Psoas muscle (tissue), 8 donors: ENCODE measurements around the gene TRIM10. TPM values are rescaled to one million over a fixed set of nuclear protein-coding genes. Genes with fewer than 3 reads are reported as not detected.
A peak's percentile ranks its signal among the peaks of the same experiment; 100 is the strongest.
"Not testable (repeated sequence)": the region's sequence is repeated elsewhere in the genome, so short reads cannot be mapped to it uniquely, and the experiment has no call there.

ENCODE experiments used
- ATAC-seq, 4 donors: fragments of 200-7000 bp; cut with Tn5 transposase; one replicate each; pipeline ENCODE4 v1.9.1; 2020; ENCODE audit warnings: moderate library complexity in 3 of 4, mild to moderate bottlenecking in 2 of 4
- DNase-seq, 2 donors: peaks; one replicate each; pipeline ENCODE4 v3.0.0-alpha.2; 2020
- H3K27ac ChIP-seq: fragments of 200-600 bp; one replicate; pipeline ENCODE4 v1.8.0; 2022
- H3K27me3 ChIP-seq, 3 donors: fragments of 200-600 bp in 1 of 3; one replicate each; pipeline versions ENCODE4 v1.6.1 to v1.8.0; 2013 to 2022; ENCODE audit warnings: low read length in 2 of 3, mild to moderate bottlenecking in 2 of 3, moderate library complexity in 1 of 3; ENCODE audit not compliant: insufficient read depth in 3 of 3
- H3K36me3 ChIP-seq, 2 donors: fragments of 200-600 bp in 1 of 2; one replicate each; pipeline versions ENCODE4 v1.6.1 to v1.8.0; 2013 to 2022; ENCODE audit warnings: low read depth in 1 of 2, mild to moderate bottlenecking in 1 of 2, moderate library complexity in 1 of 2; ENCODE audit not compliant: insufficient read depth in 1 of 2
- H3K4me1 ChIP-seq: fragments of 200-600 bp; one replicate; pipeline ENCODE4 v1.8.0; 2022
- H3K4me3 ChIP-seq: fragments of 200-600 bp; one replicate; pipeline ENCODE4 v1.8.0; 2022; ENCODE audit warnings: mild to moderate bottlenecking
- H3K9me3 ChIP-seq: fragments of 200-600 bp; one replicate; pipeline ENCODE4 v1.8.0; 2022
- WGBS, 3 donors: extraction: QIAGEN DNeasy Blood & Tissue Kit; methylation state at CpG; one replicate each; pipeline versions ENCODE4 v1.1.6 to v1.1.7; 2013; 5-methylcytosine and 5-hydroxymethylcytosine counted together
- intact Hi-C, 2 donors: fragments of 100-400 bp; cut with DNase I; formaldehyde crosslinking; loops; one replicate each; pipeline versions ENCODE4 v1.11.0 to v1.14.2; 2022
- polyA plus RNA-seq, 3 donors: library from polyadenylated mRNA; stranded (reverse); fragments of 200-250 nt; gene quantifications; one replicate each; pipeline ENCODE4 v1.2.3, GENCODE V29; 2013
- total RNA-seq, 4 donors: library from RNA; stranded (reverse); fragmentation: NEBNext Ultra II Directional in 2 of 4; extraction: Animal tissue kit (Norgen Biotek cat#: 25700) in 2 of 4; gene quantifications; one replicate each; pipeline versions ENCODE4 v1.2.1 to v1.2.4, GENCODE V29; 2021 to 2023
- TF ChIP-seq, protein P1 (sequence below): fragments of 200-600 bp; IDR thresholded peaks from one replicate; pipeline ENCODE4 v1.8.0; 2022; ENCODE audit warnings: antibody characterized with exemption
- donor health status: healthy with polysubstance abuse.
- donor health status: DM: no; HTN: no; CAD: no; lungs with moderate emphysema.
- donor health status: Bipolar disorder and iron deficiency.
- donor health status: healthy.
- donor health status: DM: yes; HTN: yes; CAD: no.
- donor health status: DM: no; HTN: no; CAD: no.
- donor health status: DM: no; HTN: no; CAD: no.
- donor health status: DM: yes; HTN: yes; CAD: no.

Gene TRIM10
- total and polyA plus RNA-seq, 7 donors, result 0.10 TPM; not detected in 6

DNA sequence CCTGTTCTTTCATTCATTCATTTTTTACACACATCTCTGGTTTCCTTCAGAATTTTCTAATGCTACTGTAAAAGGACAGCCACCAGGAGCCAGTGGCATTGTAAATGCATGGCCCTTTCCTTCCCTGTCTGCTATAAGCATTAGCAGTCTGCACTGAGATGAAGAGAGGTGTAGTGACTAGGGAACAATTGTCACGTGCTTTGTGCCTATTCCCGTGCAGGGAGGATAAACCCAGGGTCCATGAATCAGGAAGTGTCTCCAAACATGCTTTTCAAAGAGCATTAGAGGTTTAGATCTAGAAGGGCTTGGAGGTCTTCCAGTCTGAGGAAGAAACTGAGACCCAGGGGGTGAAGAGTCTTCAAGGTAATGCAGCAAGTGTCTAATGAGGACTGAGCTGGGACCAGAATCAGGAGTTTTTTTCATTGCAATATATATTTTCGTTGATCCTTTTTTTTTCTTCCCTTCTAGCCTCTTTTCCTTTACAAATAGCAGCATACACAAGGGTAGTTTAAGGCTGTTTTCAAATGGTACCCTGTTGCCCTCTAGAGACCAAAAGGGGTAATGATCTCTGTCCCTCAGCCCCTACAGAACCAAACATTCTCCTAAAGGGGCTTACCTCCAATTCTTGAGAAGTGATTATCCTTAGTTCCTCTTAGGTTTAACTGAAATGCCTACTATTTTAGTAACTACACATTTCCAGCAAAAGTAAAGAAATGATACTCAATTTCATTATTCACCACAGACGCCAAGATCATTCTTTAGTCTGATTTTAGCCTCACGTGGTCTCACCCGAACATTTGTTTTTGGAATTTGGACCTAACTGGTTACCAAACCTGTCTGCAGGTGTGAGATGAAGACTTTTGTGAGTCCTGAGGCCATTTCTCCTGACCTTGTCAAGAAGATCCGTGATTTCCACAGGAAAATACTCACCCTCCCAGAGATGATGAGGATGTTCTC, 8.9 kb upstream of the TRIM10 start:
- DNase-seq (no peak), ATAC-seq (peak in 3 of 4 donors; percentile 44 to 69 (median 64))
- intact Hi-C loops, result loop anchor here in 1 of 2 donors (5.0 kb wide), 1 partner anchor 68 kb away; no protein-coding TSS in a partner anchor
- H3K9me3 ChIP-seq, result no peaks in the 10 kb centered on the region
- H3K36me3 ChIP-seq, result no peaks in the 10 kb centered on the region
- TF ChIP-seq, protein P1, sequence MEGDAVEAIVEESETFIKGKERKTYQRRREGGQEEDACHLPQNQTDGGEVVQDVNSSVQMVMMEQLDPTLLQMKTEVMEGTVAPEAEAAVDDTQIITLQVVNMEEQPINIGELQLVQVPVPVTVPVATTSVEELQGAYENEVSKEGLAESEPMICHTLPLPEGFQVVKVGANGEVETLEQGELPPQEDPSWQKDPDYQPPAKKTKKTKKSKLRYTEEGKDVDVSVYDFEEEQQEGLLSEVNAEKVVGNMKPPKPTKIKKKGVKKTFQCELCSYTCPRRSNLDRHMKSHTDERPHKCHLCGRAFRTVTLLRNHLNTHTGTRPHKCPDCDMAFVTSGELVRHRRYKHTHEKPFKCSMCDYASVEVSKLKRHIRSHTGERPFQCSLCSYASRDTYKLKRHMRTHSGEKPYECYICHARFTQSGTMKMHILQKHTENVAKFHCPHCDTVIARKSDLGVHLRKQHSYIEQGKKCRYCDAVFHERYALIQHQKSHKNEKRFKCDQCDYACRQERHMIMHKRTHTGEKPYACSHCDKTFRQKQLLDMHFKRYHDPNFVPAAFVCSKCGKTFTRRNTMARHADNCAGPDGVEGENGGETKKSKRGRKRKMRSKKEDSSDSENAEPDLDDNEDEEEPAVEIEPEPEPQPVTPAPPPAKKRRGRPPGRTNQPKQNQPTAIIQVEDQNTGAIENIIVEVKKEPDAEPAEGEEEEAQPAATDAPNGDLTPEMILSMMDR, result peak; percentile 61
- 27 to 30% (median 28%) methylated on average over 7 of the region's 7 CpGs for WGBS, 3 donors
- no peak overlapping the region for H3K27ac ChIP-seq
- H3K27me3 ChIP-seq, result peaks cover 3 to 55% (median 5%) of the 10 kb centered on the region in 3 donors
- H3K4me1 ChIP-seq, result no peaks in the 10 kb centered on the region
- H3K4me3 ChIP-seq, result no peak overlapping the region

DNA sequence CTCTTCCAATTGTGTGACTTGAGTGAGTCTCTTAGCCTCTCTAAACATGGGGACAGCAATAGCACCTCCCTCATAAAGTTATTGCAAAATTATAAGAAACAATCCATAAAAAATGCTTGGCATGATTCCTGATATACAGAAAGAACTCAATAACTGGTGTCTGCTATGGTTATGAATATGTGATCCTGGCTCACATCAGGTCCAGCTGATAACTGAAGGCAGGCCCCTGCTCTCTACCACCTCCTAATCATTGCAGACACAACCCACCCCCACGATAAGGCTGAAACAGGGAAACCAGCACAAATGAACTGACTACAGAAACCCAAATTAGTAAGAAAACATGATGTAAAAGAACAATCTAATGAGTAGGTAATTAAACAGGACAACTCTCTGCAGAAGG, 7.7 kb upstream of the TRIM10 start:
- no peaks in the 10 kb centered on the region for H3K36me3 ChIP-seq
- H3K4me1 ChIP-seq, result no peaks in the 10 kb centered on the region
- intact Hi-C loops, result no loop called here
- H3K9me3 ChIP-seq, result no peaks in the 10 kb centered on the region
- no peak overlapping the region for H3K4me3 ChIP-seq
- 60 to 74% (median 61%) methylated on average over 1 of the region's 1 CpG for WGBS, 3 donors
- TF ChIP-seq, protein P1, result no peak
- H3K27ac ChIP-seq, result no peak overlapping the region
- ATAC-seq (no peak), DNase-seq (no peak)
- H3K27me3 ChIP-seq, result peaks cover 0 to 54% (median 5%) of the 10 kb centered on the region in 3 donors

DNA sequence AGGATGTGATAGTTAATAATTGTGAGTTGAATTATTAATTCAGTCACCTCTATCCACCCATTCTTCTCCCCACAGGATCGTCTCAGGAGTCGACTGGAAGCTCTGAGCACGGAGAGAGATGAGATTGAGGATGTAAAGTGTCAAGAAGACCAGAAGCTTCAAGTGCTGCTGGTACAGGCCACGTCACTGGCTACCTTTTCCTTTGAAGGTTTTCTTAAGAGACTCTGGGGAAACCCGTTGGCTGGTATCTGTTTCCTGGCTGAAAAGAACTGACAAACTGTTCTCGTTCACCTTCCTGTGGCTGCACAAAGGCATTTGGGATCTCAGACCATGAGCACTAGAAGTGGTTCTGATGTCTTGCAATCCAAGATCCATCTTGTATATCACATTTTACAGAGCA, 6.1 kb upstream of the TRIM10 start:
- TF ChIP-seq, protein P1, result no peak
- Histone ChIP-seq H3K4me1 (no peaks in the 10 kb centered on the region), H3K4me3 (no peak overlapping the region), H3K9me3 (no peaks in the 10 kb centered on the region), H3K27me3 (peaks cover 0 to 45% (median 5%) of the 10 kb centered on the region in 3 donors), H3K36me3 (no peaks in the 10 kb centered on the region), H3K27ac (no peak overlapping the region)
- WGBS, 3 donors, result 59 to 68% (median 61%) methylated on average over 6 of the region's 6 CpGs
- ATAC-seq (no peak), DNase-seq (no peak)
- intact Hi-C loops, result no loop called here

DNA sequence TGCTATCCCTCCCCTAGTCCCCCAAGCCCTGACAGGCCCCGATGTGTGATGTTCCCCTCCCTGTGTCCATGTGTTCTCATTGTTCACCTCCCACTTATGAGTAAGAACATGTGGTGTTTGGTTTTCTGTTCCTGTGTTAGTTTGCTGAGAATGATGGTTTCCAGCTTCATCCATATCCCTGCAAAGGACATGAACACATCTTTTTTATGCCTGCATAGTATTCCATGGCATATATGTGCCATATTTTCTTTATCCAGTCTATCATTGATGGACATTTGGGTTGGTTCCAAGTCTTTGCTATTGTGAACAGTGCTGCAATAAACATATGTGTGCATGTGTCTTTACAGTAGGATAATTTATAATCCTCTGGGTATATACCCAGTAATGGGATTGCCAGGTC, 4.2 kb upstream of the TRIM10 start:
- DNase-seq, H3K4me3 ChIP-seq, ATAC-seq, H3K27ac ChIP-seq, H3K9me3 ChIP-seq, intact Hi-C loops, H3K36me3 ChIP-seq, H3K4me1 ChIP-seq: not testable (repeated sequence)
- 87 to 96% (median 89%) methylated on average over 1 of the region's 1 CpG for WGBS, 3 donors
- peaks cover 0 to 27% (median 0%) of the 10 kb centered on the region in 3 donors for H3K27me3 ChIP-seq

DNA sequence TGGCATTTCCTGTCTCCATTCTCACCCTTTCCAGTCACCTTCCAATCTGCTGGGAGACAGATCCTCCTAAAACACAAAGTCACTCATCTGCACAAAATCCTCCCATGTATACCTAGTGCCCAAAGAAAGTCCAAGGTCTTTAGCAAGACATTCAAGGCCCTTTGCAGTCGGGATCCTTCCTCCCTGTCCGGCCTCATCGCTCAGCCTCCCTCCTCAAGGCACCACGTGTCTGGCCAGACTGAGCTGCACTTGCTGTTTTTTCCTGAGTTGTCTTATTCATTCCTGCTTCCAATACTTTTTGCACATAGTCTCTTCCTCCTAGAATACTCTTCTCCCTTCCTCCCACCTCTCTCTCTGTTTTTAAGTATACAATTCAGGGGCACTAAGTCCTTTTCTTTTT, 3.7 kb upstream of the TRIM10 start:
- H3K4me3 ChIP-seq, result no peak overlapping the region
- DNase-seq (no peak), ATAC-seq (no peak)
- peaks cover 0 to 23% (median 0%) of the 10 kb centered on the region in 3 donors for H3K27me3 ChIP-seq
- WGBS, 3 donors, result 84 to 87% (median 85%) methylated on average over 4 of the region's 4 CpGs
- TF ChIP-seq, protein P1, result no peak
- no peaks in the 10 kb centered on the region for H3K9me3 ChIP-seq
- H3K36me3 ChIP-seq, result no peaks in the 10 kb centered on the region
- intact Hi-C loops, result no loop called here
- H3K27ac ChIP-seq, result no peak overlapping the region
- H3K4me1 ChIP-seq, result no peaks in the 10 kb centered on the region
